Stimulated activated CD8-positive, alpha-beta memory T cell treated with anti-CD3 and anti-CD28 coated beads, Interleukin-15, amount 100 ng/mL, for 1 hour (primary cell): Measurements from ENCODE around the gene PRPF8.
A peak's percentile ranks its signal among the peaks of the same experiment; 100 is the strongest.
"Not testable (repeated sequence)": the region's sequence is repeated elsewhere in the genome, so short reads cannot be mapped to it uniquely, and the experiment has no call there.

Experiments used
- DNase-seq: peaks from one replicate; pipeline ENCODE4 v3.0.0-alpha.2; 2020; ENCODE audit warnings: low read depth

PRPF8 gene

DNA sequence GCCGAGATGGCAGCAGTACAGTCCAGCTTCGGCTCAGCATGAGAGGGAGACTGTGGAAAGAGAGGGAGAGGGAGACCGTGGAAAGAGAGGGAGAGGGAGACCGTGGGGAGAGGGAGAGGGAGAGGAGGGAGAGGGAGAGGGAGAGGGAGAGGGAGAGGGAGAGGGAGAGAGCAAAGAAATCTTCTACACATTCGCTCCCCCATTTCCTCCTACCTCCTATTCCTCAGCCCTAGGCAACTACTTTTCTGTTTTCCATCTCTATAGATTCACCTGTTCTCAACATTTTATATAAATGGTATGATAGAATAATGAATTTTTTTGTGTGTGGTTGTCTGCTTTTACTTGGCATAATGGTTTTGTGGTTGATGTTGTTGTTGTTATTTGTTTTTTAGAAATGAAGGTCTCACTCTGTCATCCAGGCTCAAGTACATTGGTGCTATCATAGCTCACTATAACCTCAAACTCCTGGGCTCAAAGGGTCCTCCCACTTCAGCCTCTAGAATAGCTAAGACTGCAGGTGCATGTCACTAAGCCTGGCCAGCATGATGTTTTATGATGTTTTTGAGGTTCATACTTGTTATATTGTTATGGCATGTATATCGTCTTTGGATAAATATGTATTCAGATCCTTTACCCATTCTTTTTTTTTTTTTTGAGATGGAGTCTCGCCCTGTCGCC lies 6.0 kb upstream of the PRPF8 start:
- DNase-seq = no peak

DNA sequence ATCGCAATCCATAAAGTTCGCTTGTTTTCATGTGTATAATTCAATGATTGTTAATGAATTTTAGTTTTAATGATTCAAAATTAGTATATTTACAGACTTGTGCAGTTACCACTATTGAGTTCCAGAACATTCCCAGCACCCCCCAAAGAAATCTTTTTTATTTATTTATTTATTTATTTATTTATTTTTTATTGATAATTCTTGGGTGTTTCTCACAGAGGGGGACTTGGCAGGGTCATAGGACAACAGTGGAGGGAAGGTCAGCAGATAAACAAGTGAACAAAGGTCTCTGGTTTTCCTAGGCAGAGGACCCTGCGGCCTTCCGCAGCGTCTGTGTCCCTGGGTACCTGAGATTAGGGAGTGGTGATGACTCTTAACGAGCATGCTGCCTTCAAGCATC lies 3.7 kb upstream of the PRPF8 start:
- not testable (repeated sequence) for DNase-seq

- DNase-seq = no peak
These were observed 1.4 kb upstream of the PRPF8 start for GRCh38 chr17:1686086-1686485.

- DNase-seq = no peak
These were observed 1.2 kb downstream of the PRPF8 start for GRCh38 chr17:1683459-1683858.

DNA sequence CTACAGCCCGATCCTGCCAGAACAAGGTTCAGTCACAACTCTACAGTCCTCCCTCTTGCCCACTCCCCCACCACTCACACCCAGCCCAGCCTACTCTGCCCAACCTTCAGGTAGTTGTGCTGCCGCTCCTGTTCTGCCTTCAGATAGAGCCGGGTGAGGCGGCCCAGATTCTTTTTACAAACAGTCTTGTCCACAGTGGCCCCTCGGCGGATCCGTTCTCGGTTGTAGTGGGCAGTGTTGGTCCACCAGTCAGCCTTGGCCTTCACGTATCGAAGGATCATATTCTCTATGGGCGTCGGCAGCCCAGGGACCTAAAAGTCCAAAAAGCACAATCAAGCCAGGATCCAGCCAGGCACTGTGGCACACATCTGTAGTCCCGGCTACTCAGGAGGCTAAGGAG lies 8.3 kb downstream of the PRPF8 start:
- no peak for DNase-seq

DNA sequence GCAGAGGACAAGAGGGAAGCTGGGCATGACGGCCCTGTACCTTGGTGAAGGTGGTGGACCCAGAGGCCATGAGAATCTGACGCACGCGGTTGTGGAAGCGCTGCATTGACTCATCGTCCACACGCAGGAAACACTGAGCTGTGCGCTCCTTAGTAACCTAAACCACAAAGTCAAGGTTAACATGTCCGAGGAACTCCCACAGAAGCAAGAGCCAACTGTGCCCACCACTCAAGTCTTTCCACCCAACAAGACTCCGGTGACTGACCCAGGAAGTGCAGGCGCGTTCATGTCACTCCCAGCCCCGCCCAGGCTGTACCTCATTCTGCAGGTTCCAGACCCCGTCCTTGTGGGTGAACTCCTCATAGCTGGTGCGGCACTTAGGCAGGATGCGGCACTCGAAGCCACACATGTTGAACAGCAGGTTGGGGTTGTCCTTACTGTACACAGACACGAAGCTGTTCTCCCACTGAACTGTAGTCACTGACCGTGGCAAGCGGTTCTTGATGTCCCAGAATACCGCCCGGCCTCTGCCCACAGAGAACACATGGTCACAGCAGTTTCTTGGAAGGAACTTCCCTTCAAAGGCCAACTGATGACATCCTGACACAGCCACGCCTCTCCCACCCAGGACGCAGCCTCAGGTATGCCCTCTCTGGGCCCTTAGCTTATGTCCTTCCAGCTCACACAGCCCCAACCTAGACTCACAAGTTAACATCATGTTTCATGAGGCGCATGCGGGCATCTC lies 11.5 kb downstream of the PRPF8 start:
- DNase-seq = no peak

- not testable (repeated sequence) for DNase-seq
These were observed 20.7 kb downstream of the PRPF8 start for GRCh38 chr17:1663934-1664333.

GRCh38 chr17:1661045-1661444 lies 23.6 kb downstream of the PRPF8 start:
- no peak for DNase-seq

- DNase-seq = no peak
These were observed 26.6 kb downstream of the PRPF8 start for GRCh38 chr17:1658100-1658499.

GRCh38 chr17:1653735-1654134 lies 30.9 kb downstream of the PRPF8 start:
- no peak for DNase-seq

DNA sequence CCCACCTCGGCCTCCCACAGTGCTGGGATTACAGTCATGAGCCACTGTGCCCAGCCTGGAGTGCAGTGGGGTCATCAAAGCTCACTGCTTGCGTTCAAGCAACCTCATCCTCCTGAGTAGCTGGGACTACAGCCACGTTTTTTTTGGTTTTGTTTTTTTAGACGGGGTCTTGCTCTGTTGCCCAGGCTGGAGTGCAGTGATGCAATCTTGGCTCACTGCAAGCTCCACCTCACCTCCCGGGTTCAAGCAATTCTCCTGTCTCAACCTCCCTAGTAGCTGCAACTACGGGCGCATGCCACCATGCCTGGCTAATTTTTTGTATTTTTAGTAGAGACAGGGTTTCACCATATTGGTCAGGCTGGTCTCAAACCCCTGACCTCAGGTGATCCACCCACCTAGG lies 31.9 kb downstream of the PRPF8 start:
- not testable (repeated sequence) for DNase-seq

- DNase-seq = no peak
These were observed 33.2 kb downstream of the PRPF8 start for GRCh38 chr17:1651559-1651844.

- DNase-seq = no peak
These were observed 33.7 kb downstream of the PRPF8 start for GRCh38 chr17:1650731-1651558.

GRCh38 chr17:1649844-1650501 lies 34.7 kb downstream of the PRPF8 start, which contains the start of gene RILP:
RILP (minus strand) TSS chr17:1649866; CDS start chr17:1649804, 62 bp downstream.
- no peak for DNase-seq

GRCh38 chr17:1648963-1649843 lies 35.5 kb downstream of the PRPF8 start:
- DNase-seq = peak; percentile 85

DNA sequence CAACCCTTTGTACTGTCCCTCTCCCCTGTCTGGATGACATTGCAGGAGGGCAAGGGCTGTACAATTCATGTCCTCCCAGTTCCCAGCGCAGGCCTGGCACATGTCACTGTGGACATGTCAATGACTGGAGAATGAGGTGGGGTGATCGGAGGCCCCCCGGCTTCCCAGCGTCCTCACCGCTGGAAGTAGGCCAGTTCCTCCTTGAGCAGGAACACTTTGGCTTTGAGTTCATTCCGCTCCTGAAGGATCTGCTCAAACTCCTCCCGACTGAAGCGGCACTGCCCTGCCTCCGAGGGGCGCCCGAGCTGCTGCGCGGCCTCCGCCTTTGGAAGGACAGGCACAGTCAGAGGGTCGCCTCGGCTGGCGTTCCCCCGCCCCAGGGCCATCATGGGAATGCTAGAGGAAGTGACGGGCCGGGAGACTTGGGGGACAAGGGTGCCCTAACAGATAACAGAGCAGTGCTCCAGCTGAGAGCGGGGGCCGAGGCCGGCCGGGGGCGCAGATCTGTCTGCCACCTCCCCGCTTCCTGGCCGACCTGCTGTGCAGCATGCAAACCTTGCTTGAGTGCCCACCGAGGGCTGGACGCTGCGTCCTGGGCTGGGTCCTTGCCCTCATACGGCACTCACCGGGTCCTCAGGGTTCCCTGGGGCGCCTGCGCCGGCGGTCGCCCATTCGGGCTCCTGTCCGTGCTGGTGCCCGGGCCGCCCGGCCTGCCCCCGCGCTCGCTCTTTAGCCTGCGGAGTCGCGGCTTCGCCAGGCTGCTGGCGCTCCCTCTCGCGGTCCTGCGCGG lies 36.3 kb downstream of the PRPF8 start:
- no peak for DNase-seq

DNA sequence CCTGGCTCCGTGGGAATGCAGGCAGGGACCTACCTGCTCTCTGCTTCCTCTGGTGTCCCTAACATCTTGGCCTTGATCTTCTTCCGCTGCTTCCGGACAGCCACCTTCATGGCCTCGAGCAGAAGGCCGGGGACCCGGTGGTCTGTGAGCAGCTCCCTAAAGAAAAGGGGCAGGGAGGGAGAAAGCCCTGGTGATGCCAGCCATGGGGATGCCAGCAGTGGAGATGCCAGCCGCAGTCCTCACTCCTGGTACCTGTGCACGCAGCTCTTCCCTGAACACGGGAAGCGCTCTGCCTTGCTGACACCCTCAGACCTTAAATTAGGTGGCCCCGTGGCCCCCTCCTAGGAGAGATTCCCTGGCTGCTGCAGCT lies 36.9 kb downstream of the PRPF8 start:
- no peak for DNase-seq

GRCh38 chr17:1646199-1646875 lies 38.3 kb downstream of the PRPF8 start:
- DNase-seq = no peak

DNA sequence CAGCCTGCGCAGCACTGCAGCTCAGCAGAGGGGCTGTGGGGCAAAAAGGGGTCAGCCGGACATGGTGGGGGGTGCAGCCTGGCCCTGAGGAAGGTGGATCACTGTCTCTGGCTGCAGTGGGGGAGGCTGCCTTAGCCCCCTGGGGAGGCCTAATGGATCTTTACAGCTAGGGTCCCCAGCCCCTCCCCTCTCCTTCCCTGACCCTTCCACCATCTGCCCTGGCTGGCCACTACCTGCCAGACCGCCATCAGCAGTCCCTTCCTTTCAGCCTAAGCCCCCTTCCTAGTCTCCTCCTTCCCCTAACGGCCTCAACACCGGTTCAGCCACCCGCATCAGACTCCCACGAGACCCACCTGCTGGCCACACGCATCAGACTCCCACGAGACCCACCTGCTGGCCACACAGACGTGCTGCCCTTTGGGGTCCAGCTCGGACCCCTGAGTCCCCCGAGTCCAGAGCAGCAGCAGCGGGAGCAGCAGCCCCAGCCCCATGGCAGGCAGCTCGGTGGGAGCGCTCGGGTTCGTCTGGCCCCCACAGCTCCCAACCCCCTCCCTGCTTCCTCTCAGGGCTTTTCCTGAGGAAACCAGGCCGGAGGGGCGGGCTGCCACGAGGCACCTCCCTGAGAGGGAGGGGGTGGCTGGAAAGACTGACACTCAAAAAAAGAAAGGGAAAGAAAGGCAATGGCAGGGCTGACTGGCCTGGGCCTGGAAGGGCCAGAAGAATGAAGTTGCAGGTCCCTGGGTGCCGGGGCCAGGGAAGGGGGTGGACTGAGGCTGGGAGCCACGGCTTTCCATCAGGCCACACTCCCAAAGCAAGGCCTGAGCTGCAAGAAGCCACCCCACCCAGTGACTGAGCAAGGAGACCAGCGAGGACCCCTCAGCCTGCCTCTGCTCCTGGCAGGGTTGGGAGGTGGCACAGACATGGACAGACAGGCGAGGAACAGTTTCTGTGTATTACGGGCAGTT lies 39.2 kb downstream of the PRPF8 start, which contains the start of gene SCARF1:
SCARF1 (minus strand) TSS at position 526 of the 965 bp plus-strand sequence; CDS start at position 491, 35 bp downstream.
- DNase-seq = no peak
